ENCODE measurements around the gene OR3A1.
"Not testable (repeated sequence)": the region's sequence is repeated elsewhere in the genome, so short reads cannot be mapped to it uniquely, and the experiment has no call there.

OR3A1 gene

GRCh38 chr17:3298260-3298659, at the start of gene OR3A1:
TSS of gene OR3A1 (minus strand) at chr17:3298360. CDS start at chr17:3292582, 5,778 bp downstream.
- DNase-seq, result no peak

- DNase-seq, result not testable (repeated sequence)
These were observed 44.6 kb upstream of the OR3A1 start for GRCh38 chr17:3342782-3343181.

- no peak for DNase-seq
These were observed 37.7 kb upstream of the OR3A1 start for GRCh38 chr17:3335876-3336275.

- DNase-seq, result no peak
These were observed 20.2 kb upstream of the OR3A1 start for GRCh38 chr17:3318336-3318735.

GRCh38 chr17:3316836-3317235, 18.7 kb upstream of the OR3A1 start:
- DNase-seq, result no peak

- no peak for DNase-seq
These were observed 10.4 kb upstream of the OR3A1 start for GRCh38 chr17:3308603-3309002.

- no peak for DNase-seq
These were observed 2.5 kb downstream of the OR3A1 start for GRCh38 chr17:3295632-3296031.

GRCh38 chr17:3293548-3293947, 4.6 kb downstream of the OR3A1 start:
- DNase-seq, result not testable (repeated sequence)

- DNase-seq, result no peak
These were observed 15.3 kb downstream of the OR3A1 start for GRCh38 chr17:3282901-3283300.

GRCh38 chr17:3276126-3276525, 22.0 kb downstream of the OR3A1 start:
- no peak for DNase-seq

- no peak for DNase-seq
These were observed 26.9 kb downstream of the OR3A1 start for GRCh38 chr17:3271072-3271848.

- DNase-seq, result no peak
These were observed 37.6 kb downstream of the OR3A1 start for GRCh38 chr17:3260600-3260999.

GRCh38 chr17:3260163-3260562, 38.0 kb downstream of the OR3A1 start:
- DNase-seq, result no peak

- DNase-seq, result no peak
These were observed 41.6 kb downstream of the OR3A1 start for GRCh38 chr17:3256575-3256974.

GRCh38 chr17:3249013-3249412, 49.1 kb downstream of the OR3A1 start:
- DNase-seq, result not testable (repeated sequence)

- DNase-seq, result not testable (repeated sequence)
These were observed 53.3 kb downstream of the OR3A1 start for GRCh38 chr17:3244841-3245240.

GRCh38 chr17:3241044-3241443, 57.1 kb downstream of the OR3A1 start:
- not testable (repeated sequence) for DNase-seq

Measured in cortex of kidney (tissue), 1 donor.